SK-N-DZ (cell line): Measurements from ENCODE around the gene PGC. TPM values are rescaled to one million over a fixed set of nuclear protein-coding genes. Genes with fewer than 3 reads are reported as not detected.

ENCODE experiments used
- DNase-seq: peaks from one replicate; pipeline ENCODE4 v3.0.0-alpha.2; 2015; ENCODE audit warnings: low spot score
- polyA plus RNA-seq, 2 experiments: library from polyadenylated mRNA; depleted of rRNA; stranded (reverse); fragments of >200 nt; gene quantifications; 2 replicates each; pipeline ENCODE4 v1.2.3, GENCODE V29; 2014

Gene PGC
- polyA plus RNA-seq (2014; cell fraction: cytosol; rRNA removed), result not detected in 2 replicates
- not detected in 2 replicates for polyA plus RNA-seq (2014; cell fraction: nucleus; rRNA removed)

DNA sequence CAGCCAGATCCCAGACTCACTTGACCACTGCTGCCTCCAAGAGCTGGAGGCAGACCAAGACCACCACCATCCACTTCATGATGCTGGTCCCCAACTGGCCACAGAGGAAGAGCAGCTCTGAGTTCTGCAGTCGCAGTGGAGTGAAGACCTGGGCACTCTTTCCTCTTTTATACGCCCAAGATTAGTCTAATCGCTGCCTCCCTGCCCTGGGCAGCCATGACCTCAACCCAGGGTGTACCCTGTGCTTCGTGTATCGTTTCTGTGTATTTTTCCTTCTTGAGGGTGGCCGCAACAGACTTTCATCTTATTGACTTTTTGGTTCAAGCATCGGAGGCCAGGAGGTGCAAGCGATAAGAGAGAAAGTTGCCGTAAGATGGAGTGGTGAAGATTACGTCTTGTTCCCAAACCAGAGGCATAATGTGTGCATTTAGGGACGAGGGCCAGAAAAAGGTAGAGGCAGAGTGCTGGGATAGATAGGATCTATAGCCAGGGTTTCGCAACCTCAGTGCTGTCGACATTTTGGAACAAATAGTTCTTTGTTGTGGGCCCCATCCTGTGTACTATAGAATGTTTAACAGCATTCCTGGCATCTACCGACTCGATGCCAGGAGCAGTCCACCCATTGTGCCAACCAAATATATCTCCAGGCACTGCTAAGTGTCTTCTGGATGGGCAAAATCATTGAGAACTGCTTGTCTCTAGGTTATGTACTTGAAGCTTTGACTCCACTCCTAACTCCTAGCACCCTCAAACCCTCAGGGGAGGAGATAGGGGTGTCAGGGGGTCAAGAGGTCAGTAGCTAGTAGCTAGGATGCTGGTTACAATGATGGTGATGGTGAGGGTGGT is at the start of gene PGC:
PGC (minus strand) TSS at position 142 of the 846 bp plus-strand sequence; CDS start at position 79, 63 bp downstream.
- no peak for DNase-seq

DNA sequence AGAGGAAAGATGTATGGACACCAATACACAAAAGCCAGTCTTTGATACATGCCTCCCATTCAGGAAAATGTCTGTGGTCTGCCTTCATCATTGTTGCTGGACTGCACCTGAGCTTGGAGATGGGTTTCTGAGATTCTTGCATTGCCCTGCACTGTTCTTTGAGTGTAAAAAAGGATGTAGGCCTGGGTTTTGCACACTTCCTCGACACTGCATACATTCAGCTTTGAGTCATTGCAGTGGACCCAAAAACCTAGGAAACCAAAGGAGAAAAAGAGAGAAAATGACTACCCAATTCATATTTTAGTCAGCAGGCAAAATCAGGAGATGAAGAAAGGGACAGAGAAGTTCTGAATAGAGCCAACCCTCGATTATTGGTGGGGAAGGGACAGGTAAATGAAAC is 49.3 kb upstream of the PGC start:
- no peak for DNase-seq

DNA sequence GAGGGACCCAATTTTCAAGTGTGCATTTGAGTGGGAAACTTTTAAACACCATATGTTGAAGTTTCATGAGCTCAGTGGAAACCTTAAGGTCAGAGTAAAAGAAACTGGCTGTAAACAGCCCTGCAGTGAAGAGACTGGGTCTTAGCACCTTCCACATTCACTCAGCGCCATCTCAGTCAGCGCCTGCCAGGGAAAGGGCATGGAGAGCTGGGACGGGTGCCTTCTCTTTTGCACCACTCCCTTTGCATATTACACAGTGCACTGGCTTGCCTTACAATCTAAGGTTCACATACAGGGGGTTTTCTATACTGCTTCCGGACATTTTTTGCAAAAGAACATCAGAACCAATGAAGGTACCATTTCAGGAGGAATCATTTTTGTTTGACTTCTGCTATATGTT is 44.8 kb upstream of the PGC start:
- no peak for DNase-seq

DNA sequence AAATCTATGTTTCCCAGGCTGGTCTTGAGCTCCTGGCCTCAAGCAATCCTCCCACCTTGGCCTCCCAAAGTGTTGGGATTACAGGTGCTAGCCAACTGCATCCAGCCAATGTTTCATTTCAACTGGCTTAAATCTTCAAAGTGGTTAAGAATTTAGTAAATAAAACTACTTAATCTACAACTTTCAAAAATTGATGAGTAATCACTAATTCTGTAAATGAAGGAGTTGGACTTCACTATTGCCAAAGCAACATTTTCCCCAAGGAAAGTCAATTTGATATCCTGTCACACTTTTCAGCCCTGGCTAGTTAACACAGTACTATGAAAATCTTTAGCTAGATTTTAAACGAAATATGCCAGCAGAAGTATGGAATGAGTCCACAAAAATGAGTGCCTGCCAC is 44.1 kb upstream of the PGC start:
- no peak for DNase-seq

DNA sequence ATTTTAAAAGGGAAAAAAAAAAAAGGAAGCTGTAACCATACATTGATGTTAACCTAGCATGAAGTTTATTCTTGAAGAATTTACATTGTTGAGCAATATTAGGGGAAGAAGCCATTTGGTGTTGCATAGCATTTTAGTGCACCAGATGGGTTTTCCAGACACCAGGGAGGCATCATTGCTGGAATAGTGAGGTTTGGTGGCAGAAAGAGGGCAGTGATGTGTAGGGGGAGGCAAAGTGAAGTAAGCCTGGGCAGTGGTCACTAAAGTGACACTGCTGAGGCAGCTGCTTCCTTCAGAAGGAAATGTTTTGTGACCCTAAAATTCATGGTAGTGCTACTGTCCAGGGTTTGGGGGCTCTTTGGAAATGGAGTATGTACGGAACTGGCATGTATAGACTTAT is 42.8 kb upstream of the PGC start:
- no peak for DNase-seq

DNA sequence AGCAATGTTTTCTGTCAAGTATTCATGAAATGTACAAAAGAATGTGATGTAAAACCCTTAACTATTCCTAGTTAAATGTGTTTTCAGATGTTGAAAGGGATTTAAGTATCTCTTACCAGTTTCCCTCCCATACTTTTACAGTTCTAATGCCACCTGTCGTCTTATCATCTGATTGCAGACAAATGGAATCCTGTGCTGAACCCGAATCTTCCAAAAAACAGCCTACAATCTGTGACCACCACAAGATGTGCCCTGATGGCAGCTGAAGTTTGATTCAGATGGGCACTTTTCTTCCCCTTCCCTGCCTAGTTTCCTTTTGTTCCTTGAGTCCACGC is 42.2 kb upstream of the PGC start:
- no peak for DNase-seq

DNA sequence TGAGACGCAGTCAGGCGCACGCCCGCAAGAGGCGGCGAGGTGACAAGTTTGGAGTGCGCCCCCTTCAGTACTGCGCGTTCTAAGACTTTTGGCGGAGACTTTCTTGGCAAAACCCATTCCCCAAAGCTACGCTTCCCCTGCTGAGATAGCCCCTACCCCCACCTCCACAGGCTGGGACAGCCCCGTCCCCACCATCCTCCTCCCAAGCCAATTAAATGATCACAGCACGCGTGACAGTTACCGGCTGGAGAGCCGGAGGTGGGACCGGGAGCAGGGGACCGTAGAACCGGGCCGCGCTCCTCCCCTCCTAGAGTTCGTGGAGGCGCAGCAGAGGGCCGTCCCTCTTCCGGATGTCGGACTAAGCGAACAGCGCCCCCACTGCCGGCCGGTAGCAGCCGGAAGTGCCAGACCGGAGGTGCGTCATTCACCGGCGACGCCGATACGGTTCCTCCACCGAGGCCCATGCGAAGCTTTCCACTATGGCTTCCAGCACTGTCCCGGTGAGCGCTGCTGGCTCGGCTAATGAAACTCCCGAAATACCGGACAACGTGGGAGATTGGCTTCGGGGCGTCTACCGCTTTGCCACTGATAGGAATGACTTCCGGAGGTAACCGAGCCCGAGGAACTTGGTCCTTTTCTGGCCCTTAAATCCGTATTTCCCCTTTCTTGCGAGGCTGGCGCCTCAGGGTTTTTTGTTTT is 40.2 kb upstream of the PGC start, which contains the start of gene TOMM6:
TOMM6 (plus strand) TSS at position 476 of the 699 bp plus-strand sequence; CDS start at position 480, 4 bp downstream.
- peak; percentile 90 for DNase-seq

DNA sequence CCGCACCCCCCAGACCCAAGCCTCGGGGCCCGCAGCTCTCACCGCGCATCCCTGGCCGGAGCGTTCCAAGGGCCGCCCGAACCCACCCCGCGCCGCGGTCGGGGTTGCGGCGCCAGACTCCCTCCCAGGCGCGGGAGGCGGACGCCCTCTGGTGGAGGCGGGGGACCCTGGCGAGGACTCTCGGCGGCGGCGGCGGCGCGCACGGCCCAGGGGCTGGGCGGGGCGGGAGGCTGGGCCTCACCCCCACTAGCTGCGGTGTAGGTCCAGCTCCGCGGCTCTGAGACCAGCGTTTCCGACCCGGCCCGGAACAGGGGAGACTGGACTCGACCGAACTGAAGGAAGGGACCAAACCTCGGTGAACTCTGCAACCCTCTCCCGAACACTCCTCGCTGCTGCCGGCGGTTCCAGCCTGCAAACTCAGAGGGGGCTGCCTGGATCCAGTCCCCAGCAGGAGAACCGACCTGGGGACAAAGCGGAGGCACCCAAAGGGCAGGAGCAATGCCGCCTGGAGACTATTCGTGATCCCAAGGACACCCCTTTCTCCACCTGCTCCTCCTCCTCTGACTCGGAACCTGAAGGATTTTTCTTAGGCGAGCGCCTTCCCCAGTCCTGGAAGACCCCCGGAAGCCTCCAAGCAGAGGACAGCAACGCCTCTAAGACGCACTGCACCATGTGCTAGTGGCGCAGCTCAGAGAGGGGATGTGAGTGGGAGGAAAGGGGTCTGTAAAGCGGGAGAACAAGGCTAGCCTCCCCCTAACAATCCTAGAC is 39.4 kb upstream of the PGC start:
- DNase-seq, result peak; percentile 75

DNA sequence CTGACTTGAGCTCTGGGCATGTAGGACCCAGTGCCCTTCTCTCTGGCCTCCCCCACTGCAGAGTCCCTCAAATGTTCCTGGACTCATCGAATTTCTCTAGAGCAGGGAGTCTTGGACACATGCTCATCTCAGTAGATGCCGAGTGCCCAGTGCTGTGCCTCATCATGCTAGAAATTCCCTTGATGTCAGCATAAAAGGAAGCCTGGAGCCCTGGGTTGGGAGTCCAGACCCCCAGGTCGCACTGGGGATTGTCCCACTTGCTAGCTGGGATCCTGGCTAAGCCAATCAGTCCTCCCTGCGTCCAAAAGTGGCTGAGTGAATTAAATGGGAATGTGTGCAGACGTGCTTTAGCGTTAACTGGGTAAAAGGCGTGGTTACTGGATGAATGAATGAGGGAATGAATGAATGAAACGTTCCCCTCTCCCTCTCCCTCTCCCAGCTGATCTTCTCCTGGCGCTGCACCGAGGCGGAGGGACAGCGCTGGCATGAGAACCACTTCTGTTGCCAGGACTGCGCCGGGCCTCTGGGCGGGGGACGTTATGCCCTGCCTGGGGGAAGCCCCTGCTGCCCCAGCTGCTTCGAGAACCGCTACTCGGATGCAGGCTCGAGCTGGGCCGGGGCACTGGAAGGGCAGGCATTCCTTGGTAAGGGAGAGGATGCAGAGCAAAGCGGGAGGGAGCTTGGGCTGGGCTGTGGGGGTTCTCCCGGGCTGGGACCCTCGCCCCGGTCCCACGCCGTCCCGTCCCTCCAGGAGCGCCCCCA is 38.7 kb upstream of the PGC start:
- peak; percentile 40 for DNase-seq

DNA sequence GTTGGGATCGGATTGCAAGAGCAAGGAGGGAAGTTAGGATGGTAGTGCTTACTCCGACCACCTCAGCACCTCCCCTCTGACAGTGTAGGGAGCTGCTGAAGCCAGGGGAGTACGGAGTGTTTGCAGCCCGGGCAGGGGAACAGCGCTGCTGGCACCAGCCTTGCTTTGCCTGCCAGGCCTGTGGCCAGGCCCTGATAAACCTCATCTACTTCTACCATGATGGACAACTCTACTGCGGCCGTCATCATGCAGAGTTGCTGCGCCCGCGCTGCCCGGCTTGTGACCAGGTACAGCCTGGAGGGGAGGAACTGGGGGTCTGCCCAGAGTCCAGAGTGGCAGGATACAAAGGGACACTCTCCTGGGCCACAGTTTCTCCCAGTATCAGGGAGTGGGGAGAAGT is 38.1 kb upstream of the PGC start:
- no peak for DNase-seq

DNA sequence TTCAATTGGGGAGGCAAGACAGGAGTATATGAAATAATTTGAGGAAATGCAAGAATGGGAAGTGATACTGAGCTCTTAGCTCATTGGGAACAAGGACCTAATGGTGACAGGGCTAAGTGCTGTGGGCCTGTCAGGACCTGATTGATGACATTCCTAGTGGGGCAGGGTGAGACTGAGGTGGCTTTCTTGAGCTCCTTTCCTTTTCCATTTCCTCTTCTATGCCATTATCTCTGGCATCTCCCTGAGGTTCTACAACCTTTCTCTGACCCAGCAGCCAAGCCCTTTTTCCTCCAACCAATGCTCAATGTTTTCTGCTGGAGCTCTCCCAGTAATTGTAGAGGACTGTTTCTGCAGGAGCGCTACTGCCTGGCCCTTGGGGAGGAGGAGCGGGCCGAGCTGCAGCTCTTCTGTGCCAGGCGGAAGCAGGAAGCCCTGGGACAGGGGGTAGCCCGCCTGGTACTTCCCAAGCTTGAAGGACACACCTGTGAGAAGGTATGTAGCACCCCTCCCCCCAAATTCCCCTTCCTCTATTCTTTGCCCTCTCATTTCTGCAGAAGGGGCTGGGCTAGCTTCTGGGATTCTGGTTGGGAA is 37.5 kb upstream of the PGC start:
- DNase-seq, result no peak

DNA sequence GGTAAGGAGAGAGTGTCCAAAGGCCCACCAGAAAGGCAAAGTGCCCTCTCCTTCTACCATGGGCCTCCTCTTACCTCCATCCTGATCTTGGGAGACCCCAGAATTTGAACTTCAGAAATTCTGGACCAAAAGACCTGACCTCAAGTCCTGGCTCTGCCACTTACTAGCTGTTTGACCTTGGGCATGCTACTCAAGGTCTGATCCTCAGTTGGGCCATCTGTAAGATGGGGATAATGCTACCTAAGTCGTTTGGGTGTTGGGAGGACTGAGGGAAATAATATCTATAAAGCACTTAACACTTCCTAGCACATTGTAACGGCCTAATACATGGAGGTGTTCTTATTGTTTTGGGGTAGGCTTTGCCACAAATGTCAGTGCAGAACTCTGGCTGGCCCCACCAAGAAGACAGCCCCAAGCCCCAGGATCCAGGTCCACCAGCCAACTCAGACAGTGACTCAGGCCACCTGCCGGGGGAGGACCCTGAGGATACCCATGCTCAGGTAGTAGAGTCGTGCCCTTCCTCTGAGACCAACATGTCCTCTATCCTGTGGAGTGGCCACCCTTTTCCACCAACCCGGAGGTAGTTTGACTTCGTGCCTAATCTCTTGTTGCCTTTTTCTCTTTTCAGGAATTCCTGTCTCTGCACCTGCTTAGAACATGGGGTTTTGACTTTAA is 36.0 kb upstream of the PGC start:
- DNase-seq, result no peak

DNA sequence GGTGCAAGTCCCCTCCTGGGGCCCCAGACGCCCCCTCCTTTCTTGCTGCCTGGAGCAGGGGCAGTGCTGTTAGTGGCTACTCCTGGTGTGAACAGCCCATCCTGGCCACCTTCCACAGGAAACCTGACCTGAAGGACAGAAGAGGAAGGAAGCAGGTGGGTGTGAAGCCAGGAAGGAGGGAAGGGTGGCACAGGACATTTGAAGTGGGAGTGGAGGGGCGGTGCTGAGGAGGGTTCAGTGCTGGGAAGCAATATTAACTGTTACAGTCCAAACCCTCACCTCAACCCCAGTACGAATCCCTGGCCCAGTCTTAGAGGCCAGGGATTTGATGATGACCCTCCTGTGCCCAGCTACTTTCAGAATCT is 34.2 kb upstream of the PGC start:
- DNase-seq, result no peak

DNA sequence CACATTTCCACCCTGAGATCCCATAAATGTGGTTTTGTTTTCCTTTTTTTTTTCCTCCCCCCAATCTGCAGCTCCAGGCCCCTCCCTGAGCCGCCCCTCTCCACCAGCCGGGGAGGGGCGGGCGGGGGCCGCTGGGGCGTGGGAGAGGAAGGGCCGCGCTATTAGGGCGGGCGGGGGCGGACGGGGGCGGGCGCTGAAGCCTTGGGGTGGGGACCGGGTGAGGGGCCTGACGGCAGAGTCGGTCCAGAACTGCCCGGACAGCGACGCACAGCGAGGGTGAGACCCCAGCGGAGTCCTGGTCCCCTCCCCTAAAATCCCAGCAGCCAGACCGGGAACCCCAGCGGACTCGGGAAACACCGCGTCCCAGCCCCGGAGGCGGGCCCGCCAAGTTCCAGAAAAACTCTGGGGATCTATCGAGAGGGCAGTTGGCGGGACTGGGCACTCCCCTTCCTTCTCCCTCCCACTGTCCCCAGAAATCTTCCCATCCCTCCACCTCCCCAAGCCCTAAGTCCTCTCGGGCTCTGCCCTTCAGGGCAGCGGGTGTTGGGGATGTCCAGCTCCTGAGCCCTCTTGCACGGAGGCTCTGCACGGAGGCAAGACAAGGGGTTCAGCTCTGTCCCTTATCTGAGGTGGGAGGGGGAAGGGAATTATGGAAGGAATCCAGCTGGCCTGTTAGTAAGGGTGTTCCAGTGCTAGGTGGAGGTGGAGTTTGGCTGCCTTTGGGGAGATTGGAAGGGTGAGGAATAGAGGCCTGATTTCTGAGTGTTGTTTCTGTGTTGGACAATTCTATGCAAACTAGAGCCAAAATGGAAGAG is 33.6 kb upstream of the PGC start, which contains the start of gene PRICKLE4:
PRICKLE4 (plus strand) TSS at position 232 of the 815 bp plus-strand sequence. CDS start 2,692 bp downstream, outside the sequence.
- DNase-seq, result no peak

DNA sequence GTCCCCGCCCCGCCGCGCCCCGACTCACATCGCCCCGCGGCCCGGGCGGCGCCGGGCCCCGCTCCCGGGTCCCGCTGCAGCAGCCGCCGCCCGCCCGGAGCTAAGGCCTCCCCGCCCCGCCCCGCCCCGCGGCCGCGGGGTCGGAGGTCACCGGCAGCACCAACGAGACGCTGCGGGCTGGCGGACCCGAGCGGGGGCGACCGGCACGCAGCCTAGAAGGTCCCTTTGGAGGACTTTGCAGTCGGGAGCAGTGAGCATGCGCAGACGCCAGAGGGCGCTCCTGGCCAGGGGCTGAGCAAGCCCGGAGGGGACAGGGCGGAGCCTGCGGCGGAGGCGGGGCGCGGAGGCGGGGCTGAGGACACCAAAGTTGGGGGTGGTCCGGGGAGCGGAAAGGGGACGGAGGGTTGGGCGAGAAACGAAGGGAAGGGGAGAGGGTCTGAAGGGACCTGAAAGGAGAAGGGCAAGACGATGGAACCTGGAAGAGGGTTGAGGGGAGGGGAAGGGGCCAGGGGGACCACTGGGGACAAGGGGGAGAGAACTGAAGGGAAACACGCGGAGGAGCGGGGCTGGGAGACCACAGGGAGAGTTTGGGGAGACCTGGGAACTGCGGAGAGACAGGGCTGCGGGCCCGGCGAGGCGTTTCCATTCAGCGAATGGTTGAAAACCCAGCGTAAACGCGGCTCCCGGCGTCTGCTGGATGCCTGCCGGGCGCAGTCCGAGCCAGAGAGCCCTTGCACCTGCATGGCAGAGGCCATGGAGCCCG is 32.8 kb upstream of the PGC start, which contains the start of gene FRS3:
FRS3 (minus strand) TSS at position 113 of the 763 bp plus-strand sequence. CDS start 2,913 bp downstream, outside the sequence.
- peak; percentile 95 for DNase-seq

DNA sequence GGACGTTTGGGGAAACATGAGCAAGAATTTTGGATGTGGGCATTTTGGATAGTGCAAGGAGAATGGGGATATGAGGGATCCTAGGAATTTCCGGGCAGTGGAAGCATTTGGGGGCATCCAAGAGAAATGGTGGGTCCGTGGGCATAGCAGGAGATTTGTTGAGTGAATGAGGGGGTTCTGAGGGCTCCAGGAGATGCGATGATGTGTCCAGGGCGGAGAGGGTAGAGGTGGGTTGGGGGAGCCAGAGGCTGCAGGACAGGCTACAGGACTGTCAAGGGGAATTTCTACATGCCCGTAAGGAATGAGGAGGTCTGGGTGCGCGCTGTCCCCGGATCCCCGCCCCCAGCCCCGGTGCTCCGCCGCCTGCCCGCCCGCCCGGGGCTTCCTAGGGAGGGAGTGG is 32.1 kb upstream of the PGC start:
- DNase-seq, result no peak

DNA sequence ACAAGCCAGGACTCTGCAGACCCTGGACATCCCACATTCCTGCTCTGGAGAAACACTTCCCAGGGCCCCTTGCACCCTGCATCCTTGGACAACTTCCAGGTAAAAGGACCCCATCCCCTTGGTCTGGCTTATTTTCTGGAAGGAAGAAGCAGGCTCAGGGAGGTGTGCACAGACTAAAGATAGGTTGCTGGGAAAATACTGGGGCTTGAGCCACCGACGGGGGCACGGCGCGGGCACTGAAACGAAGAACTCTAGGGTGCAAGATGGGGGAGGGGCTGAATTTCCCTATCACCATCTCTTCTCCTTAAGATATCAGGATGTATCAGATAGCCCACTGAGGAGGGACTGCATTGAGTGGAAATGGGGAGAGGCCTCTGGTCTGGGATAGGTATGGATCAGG is 31.7 kb upstream of the PGC start:
- DNase-seq, result no peak

DNA sequence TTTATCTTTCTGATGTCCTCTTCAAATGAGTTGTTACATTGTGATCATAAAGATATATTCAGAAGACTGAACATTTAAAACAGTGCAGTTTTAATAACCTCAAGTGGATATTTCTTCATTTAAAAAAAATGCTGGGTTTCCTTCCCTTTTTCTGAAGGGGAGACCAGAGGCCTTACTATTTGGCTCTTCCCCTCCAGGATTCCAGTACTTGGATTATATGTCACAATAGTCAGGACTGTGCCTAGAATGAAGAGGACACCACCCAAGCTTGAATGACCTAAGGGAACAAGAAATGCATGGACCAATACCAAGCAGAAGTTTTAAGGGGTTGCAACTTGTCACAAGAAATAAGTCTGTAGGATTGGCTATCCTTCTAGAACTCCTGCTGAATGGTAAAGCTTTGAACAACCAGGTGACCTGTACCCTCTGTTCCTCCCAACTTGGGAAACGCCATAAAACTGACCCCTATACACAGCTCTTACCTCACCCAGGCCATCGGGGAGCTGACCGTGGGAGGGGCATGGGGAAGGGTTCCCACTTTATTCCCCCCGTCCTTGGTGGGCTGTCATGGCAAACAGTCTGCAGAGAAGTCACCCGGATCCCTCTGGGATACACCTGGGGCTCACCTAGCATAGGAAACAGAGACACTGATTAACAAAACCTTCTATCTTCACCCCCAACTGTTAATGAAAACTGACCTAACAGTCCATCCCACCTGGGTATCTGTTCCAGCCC is 30.5 kb upstream of the PGC start:
- no peak for DNase-seq
